Astrocyte of the spinal cord (primary cell): Measurements from ENCODE around the gene TGM1.

ENCODE experiments used
- DNase-seq: peaks from one replicate; pipeline ENCODE4 v3.0.0; 2011; ENCODE audit warnings: low read depth, low spot score
- H3K4me3 ChIP-seq: 2 replicates; pipeline ENCODE4 v1.5.1; 2011; ENCODE audit warnings: low read depth, mild to moderate bottlenecking, low read length, moderate library complexity
- CTCF ChIP-seq: IDR thresholded peaks from 2 replicates; pipeline ENCODE4 v1.5.1; 2012; ENCODE audit warnings: low read depth, mild to moderate bottlenecking, low read length, inconsistent platforms
- in situ Hi-C: cut with HindIII; loops from 2 replicates; pipeline ENCODE4 v1.10.0; 2017; ENCODE audit warnings: low sequenced_read_pairs

The TGM1 gene

GRCh38 chr14:24260780-24261157 is 2.2 kb downstream of the TGM1 start:
- in situ Hi-C loops = no loop called here
- no peak for TF ChIP-seq CTCF
- H3K4me3 ChIP-seq = no peak overlapping the region
- DNase-seq = no peak

GRCh38 chr14:24260026-24260779 is 2.8 kb downstream of the TGM1 start:
- in situ Hi-C loops = no loop called here
- no peak for TF ChIP-seq CTCF
- no peak overlapping the region for H3K4me3 ChIP-seq
- no peak for DNase-seq

GRCh38 chr14:24259282-24260025 is 3.5 kb downstream of the TGM1 start:
- no peak for TF ChIP-seq CTCF
- H3K4me3 ChIP-seq = no peak overlapping the region
- DNase-seq = peak; percentile 17
- in situ Hi-C loops = no loop called here

GRCh38 chr14:24258548-24259265 is 4.3 kb downstream of the TGM1 start:
- no peak for TF ChIP-seq CTCF
- H3K4me3 ChIP-seq = no peak overlapping the region

GRCh38 chr14:24258119-24258518 is 4.9 kb downstream of the TGM1 start:
- H3K4me3 ChIP-seq = no peak overlapping the region
- TF ChIP-seq CTCF = no peak
- in situ Hi-C loops = no loop called here
- DNase-seq = no peak

More at GRCh38 chr14:24258548-24259265, 4.3 kb downstream of the TGM1 start:
- no peak for DNase-seq
- in situ Hi-C loops = no loop called here

GRCh38 chr14:24256960-24257359 is 6.0 kb downstream of the TGM1 start:
- no peak overlapping the region for H3K4me3 ChIP-seq
- DNase-seq = no peak
- TF ChIP-seq CTCF = no peak
- in situ Hi-C loops = no loop called here
